Fibroblast of villous mesenchyme (primary cell): ENCODE measurements around the gene LMX1A. TPM values are rescaled to one million over a fixed set of nuclear protein-coding genes. Genes with fewer than 3 reads are reported as not detected.

ENCODE experiments used
- DNase-seq: peaks from one replicate; pipeline ENCODE4 v3.0.0-alpha.2; 2010; ENCODE audit warnings: low read depth
- H3K4me3 ChIP-seq: 2 replicates; pipeline ENCODE4 v1.5.1; 2011; ENCODE audit warnings: low read depth, mild to moderate bottlenecking, low read length
- total RNA-seq: library from RNA; depleted of rRNA; stranded (reverse); fragments of >200 nt; gene quantifications from 2 replicates; pipeline ENCODE4 v1.2.3, GENCODE V29; 2012
- TF ChIP-seq, protein P1 (sequence below): IDR thresholded peaks from 2 replicates; pipeline ENCODE4 v1.5.1; 2012; ENCODE audit warnings: low read depth, mild to moderate bottlenecking, low read length; ENCODE audit not compliant: insufficient read depth

LMX1A gene
- total RNA-seq, 1 donor: not detected

DNA sequence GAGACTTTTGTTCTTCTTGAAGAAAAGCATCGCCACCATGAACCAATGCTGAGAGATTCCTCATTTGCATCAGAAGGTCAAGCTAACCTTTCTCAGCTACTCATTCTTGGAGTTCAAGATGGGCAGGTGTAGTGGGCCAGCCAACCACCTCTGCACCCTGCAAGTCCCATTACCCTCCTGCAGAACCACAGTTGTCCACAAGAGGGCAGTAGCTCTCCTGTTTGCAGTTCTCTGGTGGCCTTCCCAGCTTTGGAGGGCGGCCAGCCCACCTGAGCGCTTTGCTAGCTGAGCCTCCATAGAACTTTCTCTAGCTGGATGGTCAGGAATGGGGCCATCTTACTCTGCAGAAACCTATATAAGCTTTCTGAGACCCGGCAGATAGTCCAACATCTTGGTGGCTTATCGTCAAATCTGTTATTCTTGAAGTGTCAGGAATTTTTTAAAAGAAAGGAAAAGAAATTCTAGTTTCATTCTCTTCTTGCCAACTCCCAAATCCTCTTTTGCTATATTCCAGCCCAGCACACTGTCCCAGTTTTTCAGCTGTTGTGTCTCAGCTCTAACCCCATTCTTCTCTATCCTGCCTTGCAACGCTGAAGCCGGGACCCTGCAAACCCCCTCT lies 11.0 kb upstream of the LMX1A start:
- H3K4me3 ChIP-seq: no peak overlapping the region
- TF ChIP-seq, protein P1, sequence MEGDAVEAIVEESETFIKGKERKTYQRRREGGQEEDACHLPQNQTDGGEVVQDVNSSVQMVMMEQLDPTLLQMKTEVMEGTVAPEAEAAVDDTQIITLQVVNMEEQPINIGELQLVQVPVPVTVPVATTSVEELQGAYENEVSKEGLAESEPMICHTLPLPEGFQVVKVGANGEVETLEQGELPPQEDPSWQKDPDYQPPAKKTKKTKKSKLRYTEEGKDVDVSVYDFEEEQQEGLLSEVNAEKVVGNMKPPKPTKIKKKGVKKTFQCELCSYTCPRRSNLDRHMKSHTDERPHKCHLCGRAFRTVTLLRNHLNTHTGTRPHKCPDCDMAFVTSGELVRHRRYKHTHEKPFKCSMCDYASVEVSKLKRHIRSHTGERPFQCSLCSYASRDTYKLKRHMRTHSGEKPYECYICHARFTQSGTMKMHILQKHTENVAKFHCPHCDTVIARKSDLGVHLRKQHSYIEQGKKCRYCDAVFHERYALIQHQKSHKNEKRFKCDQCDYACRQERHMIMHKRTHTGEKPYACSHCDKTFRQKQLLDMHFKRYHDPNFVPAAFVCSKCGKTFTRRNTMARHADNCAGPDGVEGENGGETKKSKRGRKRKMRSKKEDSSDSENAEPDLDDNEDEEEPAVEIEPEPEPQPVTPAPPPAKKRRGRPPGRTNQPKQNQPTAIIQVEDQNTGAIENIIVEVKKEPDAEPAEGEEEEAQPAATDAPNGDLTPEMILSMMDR: peak; percentile 95
- DNase-seq: peak; percentile 66

DNA sequence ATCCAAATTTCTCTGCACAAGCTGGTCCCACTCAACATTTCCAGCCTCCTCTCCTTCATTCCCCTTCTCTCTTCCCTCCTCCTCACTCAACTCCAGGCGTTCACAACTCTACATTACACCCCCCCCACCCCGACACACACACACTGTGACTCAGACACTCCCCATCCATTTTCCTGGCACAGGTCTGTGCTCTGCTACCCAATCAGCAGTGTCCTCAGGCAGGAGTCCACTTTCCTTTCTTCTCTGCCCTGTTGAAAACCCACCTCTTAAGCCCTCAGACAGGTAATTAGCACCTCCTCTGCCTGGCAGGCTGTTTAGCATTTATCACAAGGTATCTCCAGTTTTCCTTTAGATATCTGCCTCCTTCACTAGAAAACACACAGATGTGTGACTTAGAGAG lies 8.8 kb upstream of the LMX1A start:
- TF ChIP-seq, protein P1: no peak
- DNase-seq: no peak
- H3K4me3 ChIP-seq: no peak overlapping the region

DNA sequence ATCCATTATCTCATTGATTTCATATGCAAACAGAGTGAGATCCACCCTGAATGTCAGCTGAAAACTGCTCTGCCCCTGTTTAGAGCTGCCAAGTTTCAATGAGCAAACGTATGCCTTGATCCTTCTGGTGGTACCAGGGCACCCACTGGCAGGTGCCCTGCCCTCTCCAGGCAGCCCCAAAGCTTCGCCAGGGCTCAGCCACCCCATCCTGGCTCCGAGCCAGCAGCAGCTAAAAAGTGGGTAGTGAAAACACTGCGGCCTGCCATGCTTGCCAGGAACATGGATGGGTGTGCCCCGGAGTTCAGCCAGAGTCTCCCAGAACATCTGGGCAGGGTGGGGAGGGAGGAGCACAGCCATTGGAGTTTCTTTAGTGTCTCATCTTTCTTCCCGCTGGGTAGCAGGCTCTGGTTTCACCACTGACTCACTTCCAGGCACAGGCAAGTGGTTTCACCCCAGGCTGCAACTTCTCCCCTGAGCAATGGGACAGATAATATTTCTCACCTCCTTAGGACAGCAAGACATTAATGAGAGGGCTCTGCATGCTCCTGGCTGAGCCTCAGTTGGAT lies 8.1 kb upstream of the LMX1A start:
- no peak overlapping the region for H3K4me3 ChIP-seq
- DNase-seq: no peak
- TF ChIP-seq, protein P1: no peak

DNA sequence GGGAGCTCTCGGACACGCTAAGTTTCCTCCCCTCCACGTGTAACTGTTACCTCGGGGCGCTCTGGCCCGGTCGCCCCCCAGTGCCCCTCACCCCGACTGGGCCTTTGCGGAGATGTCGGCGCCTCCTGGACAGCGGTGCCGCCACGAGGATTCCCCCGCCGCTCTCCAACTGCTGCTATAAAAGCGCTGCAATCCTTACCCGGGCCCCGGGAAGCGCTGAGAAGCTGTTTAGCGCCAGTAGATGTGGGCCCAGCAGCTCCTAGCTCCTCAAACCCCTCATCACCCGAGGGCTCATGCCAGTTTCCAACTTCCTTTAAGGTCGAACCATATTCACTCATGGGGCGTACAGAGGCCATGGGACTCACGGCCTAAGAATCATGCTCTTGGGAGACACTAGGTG lies 361 bp upstream of the LMX1A start:
- no peak for DNase-seq
- TF ChIP-seq, protein P1: no peak
- no peak overlapping the region for H3K4me3 ChIP-seq

DNA sequence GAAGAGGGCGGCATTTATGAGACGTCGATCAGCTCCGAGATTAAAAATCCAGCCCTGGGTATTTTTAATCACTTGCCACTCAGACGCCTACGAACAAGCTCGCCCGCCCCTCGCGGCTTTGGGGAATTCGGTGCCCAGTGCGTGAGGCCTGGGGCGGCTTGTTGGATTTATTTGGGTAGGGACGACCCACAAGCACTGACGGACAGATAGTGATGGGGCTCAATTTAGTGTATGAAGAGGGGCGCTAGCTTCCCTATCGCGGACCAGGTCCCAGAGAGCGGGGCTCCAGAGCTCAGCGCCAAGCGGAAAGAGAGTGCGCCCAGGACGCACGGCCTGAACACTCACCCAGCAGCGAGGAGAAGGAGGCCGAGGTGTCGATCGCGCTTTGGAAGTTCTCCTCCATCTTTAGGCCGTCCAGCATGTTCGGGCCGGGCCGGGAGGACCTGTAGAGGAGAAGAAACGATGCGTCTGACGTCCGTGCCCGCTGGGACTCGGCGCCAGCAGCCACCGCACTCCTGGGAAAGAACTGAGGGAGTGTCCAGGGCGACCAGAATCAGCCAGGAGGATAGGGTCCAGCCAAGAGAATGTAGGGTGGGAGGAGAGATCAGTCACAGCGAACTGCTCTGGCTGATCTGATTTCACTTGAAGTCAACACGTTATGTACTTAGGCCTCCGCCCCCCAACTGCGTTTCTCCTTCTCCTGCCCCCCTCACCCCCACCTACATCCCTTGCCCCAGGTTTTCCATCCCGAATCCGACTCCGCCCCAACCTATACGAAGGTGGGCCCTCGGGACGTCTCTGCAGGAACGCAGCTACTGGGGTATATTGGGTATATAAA lies 1.2 kb downstream of the LMX1A start:
- no peak for DNase-seq
- TF ChIP-seq, protein P1: no peak
- H3K4me3 ChIP-seq: no peak overlapping the region

DNA sequence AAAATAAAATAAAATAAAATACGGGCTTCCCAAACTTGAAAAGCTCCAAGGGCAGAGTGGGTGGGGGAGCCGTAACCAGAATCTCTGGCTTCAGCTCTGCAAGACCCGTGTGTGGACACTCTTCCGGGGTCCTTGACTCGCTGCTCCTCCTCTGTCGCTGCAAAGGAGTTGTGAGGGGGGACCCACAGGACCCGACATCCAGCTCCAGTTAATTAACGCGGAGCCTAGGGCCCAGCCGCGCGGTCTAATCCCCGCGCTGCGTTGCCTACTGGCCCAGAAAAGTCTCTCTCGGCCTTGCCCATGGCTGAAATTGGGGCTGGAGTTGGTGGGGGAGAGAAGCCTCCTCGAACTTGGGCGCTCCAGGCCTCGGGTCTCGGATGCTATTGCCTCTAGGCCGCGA lies 1.8 kb downstream of the LMX1A start:
- TF ChIP-seq, protein P1: no peak
- DNase-seq: no peak
- no peak overlapping the region for H3K4me3 ChIP-seq
